Sigmoid colon (tissue), 3 donors: Measurements from ENCODE around the gene TMEM179.

Source experiments
- POLR2A ChIP-seq, 2 donors: fragments of 450-650 bp; IDR thresholded peaks; one replicate each; pipeline ENCODE4 v1.6.1; 2016; ENCODE audit warnings: antibody characterized with exemption in 2 of 2, mild to moderate bottlenecking in 2 of 2, moderate library complexity in 2 of 2
- TF ChIP-seq, protein P1 (sequence below), 4 experiments: fragments of 450-650 bp in 3 of 4; fragments of 200-600 bp in 1 of 4; IDR thresholded peaks; one replicate each; pipeline ENCODE4 v1.5.1; 2016 to 2019; ENCODE audit warnings: antibody characterized with exemption in 4 of 4, mild to moderate bottlenecking in 3 of 4, moderate library complexity in 2 of 4

DNA sequence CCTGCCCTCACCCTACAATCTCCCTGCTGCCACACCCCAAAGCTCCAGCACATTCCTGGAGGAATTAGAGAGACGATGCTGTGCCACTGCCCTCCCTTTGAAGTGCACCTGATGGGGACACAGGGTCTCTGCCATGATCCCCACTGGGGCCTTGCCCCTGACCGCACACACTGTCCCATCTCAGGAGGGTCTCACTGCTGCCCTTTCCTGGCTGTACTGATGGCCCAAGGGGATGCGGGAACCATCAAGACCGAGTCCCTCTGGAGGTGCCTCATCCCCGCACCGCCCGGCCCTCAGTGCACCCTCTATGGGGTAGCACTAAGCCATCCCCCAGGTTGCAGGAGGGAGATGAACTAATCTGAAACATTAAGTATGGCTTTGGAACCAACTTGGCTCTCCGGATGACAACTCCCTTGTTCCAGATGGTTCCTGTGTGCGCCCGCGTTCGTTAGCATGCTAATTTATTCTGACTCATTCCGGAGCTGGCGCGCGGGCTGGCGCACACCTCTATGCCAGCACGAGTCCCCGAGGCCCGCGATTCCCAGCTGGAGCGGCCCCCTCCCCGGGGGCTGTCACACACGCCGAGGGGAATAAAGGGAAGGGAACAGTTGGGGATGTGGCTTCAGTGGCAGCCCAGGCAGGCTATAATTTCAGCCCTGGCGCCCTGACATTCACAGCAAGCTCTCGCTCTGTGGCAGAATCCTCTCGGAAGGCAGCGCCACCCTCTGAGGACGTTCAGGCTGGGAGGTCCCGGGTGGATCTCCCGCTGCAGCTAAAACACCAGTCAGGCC lies 59.2 kb downstream of the TMEM179 start:
- TF ChIP-seq, protein P1, sequence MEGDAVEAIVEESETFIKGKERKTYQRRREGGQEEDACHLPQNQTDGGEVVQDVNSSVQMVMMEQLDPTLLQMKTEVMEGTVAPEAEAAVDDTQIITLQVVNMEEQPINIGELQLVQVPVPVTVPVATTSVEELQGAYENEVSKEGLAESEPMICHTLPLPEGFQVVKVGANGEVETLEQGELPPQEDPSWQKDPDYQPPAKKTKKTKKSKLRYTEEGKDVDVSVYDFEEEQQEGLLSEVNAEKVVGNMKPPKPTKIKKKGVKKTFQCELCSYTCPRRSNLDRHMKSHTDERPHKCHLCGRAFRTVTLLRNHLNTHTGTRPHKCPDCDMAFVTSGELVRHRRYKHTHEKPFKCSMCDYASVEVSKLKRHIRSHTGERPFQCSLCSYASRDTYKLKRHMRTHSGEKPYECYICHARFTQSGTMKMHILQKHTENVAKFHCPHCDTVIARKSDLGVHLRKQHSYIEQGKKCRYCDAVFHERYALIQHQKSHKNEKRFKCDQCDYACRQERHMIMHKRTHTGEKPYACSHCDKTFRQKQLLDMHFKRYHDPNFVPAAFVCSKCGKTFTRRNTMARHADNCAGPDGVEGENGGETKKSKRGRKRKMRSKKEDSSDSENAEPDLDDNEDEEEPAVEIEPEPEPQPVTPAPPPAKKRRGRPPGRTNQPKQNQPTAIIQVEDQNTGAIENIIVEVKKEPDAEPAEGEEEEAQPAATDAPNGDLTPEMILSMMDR (IDR thresholded peaks at IDR 0.05) = no peak
- TF ChIP-seq POLR2A (IDR thresholded peaks at IDR 0.05) = no peak
